Natural killer cell (primary cell): ENCODE data around the gene ZAP70. TPM values are rescaled to one million over a fixed set of nuclear protein-coding genes. Genes with fewer than 3 reads are reported as not detected.

ENCODE experiments used
- ATAC-seq, 3 donors: fragments of 150-1000 bp in 2 of 3; fragments of 200-7000 bp in 1 of 3; cut with Tn5 transposase; 1 replicate in 1 of 3; 2 replicates in 2 of 3; pipeline ENCODE4 v1.10.0; 2021; ENCODE audit warnings: mild to moderate bottlenecking in 2 of 3, moderate library complexity in 2 of 3
- DNase-seq, 2 donors: peaks; one replicate each; pipeline versions ENCODE4 v3.0.0 to v3.0.0-alpha.2; 2013 to 2021; ENCODE audit warnings: mixed read lengths in 1 of 2
- H3K27ac ChIP-seq: one replicate; pipeline ENCODE4 v1.5.1; 2013; ENCODE audit warnings: mild to moderate bottlenecking, low read length
- H3K27me3 ChIP-seq: one replicate; pipeline ENCODE4 v1.6.1; 2013; ENCODE audit warnings: low read length; ENCODE audit not compliant: control insufficient read depth, insufficient read depth
- H3K36me3 ChIP-seq: one replicate; pipeline ENCODE4 v1.6.1; 2013; ENCODE audit warnings: low read length; ENCODE audit not compliant: control insufficient read depth, insufficient read depth
- H3K4me1 ChIP-seq: one replicate; pipeline ENCODE4 v1.6.1; 2013; ENCODE audit warnings: low read length; ENCODE audit not compliant: control insufficient read depth, insufficient read depth
- H3K4me3 ChIP-seq: one replicate; pipeline ENCODE4 v1.5.1; 2013; ENCODE audit warnings: low read length
- H3K9me3 ChIP-seq: one replicate; pipeline ENCODE4 v1.6.1; 2013; ENCODE audit warnings: low read length; ENCODE audit not compliant: control insufficient read depth, insufficient read depth
- H3K27ac Mint-ChIP-seq, 2 donors: one replicate each; pipeline ENCODE4 v1.8.0; 2022; ENCODE audit warnings: mild to moderate bottlenecking in 2 of 2, mixed read lengths in 2 of 2, moderate library complexity in 1 of 2
- H3K27me3 Mint-ChIP-seq, 2 donors: one replicate each; pipeline ENCODE4 v1.8.0; 2022; ENCODE audit warnings: low read depth in 2 of 2, mixed read lengths in 2 of 2
- H3K36me3 Mint-ChIP-seq: one replicate; pipeline ENCODE4 v1.8.0; 2022; ENCODE audit warnings: mixed read lengths
- H3K4me1 Mint-ChIP-seq, 2 donors: one replicate each; pipeline ENCODE4 v1.8.0; 2022; ENCODE audit warnings: mixed read lengths in 2 of 2
- H3K4me3 Mint-ChIP-seq: one replicate; pipeline ENCODE4 v1.8.0; 2022; ENCODE audit warnings: mild to moderate bottlenecking, moderate library complexity, mixed read lengths
- H3K9me3 Mint-ChIP-seq, 2 donors: one replicate each; pipeline ENCODE4 v1.8.0; 2022; ENCODE audit warnings: mixed read lengths in 2 of 2
- CTCF ChIP-seq: fragments of 200-600 bp; IDR thresholded peaks from one replicate; pipeline ENCODE4 v1.8.0; 2022; ENCODE audit warnings: antibody characterized with exemption
- WGBS: methylation state at CpG from one replicate; pipeline ENCODE4 v1.1.7; 2013; ENCODE audit warnings: missing lambda C conversion rate; ENCODE audit not compliant: insufficient coverage; 5-methylcytosine and 5-hydroxymethylcytosine counted together
- intact Hi-C: fragments of 100-400 bp; cut with micrococcal nuclease; formaldehyde crosslinking; loops from one replicate; pipeline ENCODE4 v1.14.2; 2022
- total RNA-seq, 4 donors: library from RNA; stranded (reverse); fragments of 120-200 nt in 1 of 4; gene quantifications; one replicate each; pipeline versions ENCODE4 v1.2.3 to v1.2.4, GENCODE V29; 2013 to 2022

The ZAP70 gene
- total RNA-seq, 3 donors from 2014 or later (not counting 1 experiment from before 2014, with no cell fraction given) = 883 to 1,008 (median 954) TPM

GRCh38 chr2:97739020-97739892 is 25.9 kb downstream of the ZAP70 start:
- WGBS = 92% methylated on average over 23 of the region's 23 CpGs
- Histone ChIP-seq H3K9me3 (no peaks in the 10 kb centered on the region), H3K36me3 (peaks cover 65% of the 10 kb centered on the region), H3K27me3 (no peaks in the 10 kb centered on the region), H3K4me3 (no peak overlapping the region), H3K4me1 (peaks cover 68% of the 10 kb centered on the region), H3K27ac (no peak overlapping the region)
- no peaks in the 10 kb centered on the region for H3K27me3 Mint-ChIP-seq
- no peaks in the 10 kb centered on the region for H3K9me3 Mint-ChIP-seq
- no peak overlapping the region for H3K4me3 Mint-ChIP-seq
- DNase-seq (no peak), ATAC-seq (no peak)
- H3K4me1 Mint-ChIP-seq = peaks cover 62 to 71% of the 10 kb centered on the region in 2 donors
- intact Hi-C loops = no loop called here
- peaks cover 8% of the 10 kb centered on the region for H3K36me3 Mint-ChIP-seq
- no peak for TF ChIP-seq CTCF
- H3K27ac Mint-ChIP-seq = peak overlapping the region; percentile 6 to 82

- peaks cover 8% of the 10 kb centered on the region for H3K36me3 Mint-ChIP-seq
- H3K9me3 ChIP-seq = no peaks in the 10 kb centered on the region
- no peaks in the 10 kb centered on the region for H3K27me3 ChIP-seq
- H3K9me3 Mint-ChIP-seq = no peaks in the 10 kb centered on the region
- intact Hi-C loops = loop anchor here (10.0 kb wide), 1 partner anchor 895 kb away; no protein-coding TSS in a partner anchor
- ATAC-seq (no peak), DNase-seq (no peak)
- H3K27ac Mint-ChIP-seq = peak overlapping the region in 1 of 2 donors; percentile 94
- H3K36me3 ChIP-seq = peaks cover 59% of the 10 kb centered on the region
- H3K4me1 Mint-ChIP-seq = peaks cover 68 to 76% of the 10 kb centered on the region in 2 donors
- peaks cover 69% of the 10 kb centered on the region for H3K4me1 ChIP-seq
- TF ChIP-seq CTCF = no peak
- H3K4me3 Mint-ChIP-seq = no peak overlapping the region
- no peaks in the 10 kb centered on the region for H3K27me3 Mint-ChIP-seq
- WGBS = 77% methylated on average over 5 of the region's 5 CpGs
- H3K27ac ChIP-seq = no peak overlapping the region
- no peak overlapping the region for H3K4me3 ChIP-seq
Observed at GRCh38 chr2:97739893-97740245, 26.5 kb downstream of the ZAP70 start.

GRCh38 chr2:97740590-97741182 is 27.3 kb downstream of the ZAP70 start:
- Histone ChIP-seq H3K36me3 (peaks cover 52% of the 10 kb centered on the region), H3K4me3 (no peak overlapping the region), H3K4me1 (peaks cover 77% of the 10 kb centered on the region), H3K9me3 (no peaks in the 10 kb centered on the region), H3K27ac (peak overlapping the region; percentile 86), H3K27me3 (no peaks in the 10 kb centered on the region)
- H3K36me3 Mint-ChIP-seq = peaks cover 8% of the 10 kb centered on the region
- H3K9me3 Mint-ChIP-seq = no peaks in the 10 kb centered on the region
- peak overlapping the region; percentile 80 to 94 for H3K27ac Mint-ChIP-seq
- H3K27me3 Mint-ChIP-seq = no peaks in the 10 kb centered on the region
- intact Hi-C loops = loop anchor here (10.0 kb wide), 1 partner anchor 894 kb away; no protein-coding TSS in a partner anchor
- H3K4me1 Mint-ChIP-seq = peaks cover 74 to 82% of the 10 kb centered on the region in 2 donors
- TF ChIP-seq CTCF = peak; percentile 83
- DNase-seq = peak; percentile 50 to 71
- WGBS = 43% methylated on average over 19 of the region's 19 CpGs
- H3K4me3 Mint-ChIP-seq = peak overlapping the region; percentile 65
- peak; percentile 49 to 63 (median 55) for ATAC-seq
